ENCODE measurements around the gene TRAPPC10. TPM values are rescaled to one million over a fixed set of nuclear protein-coding genes. Genes with fewer than 3 reads are reported as not detected.

Gene TRAPPC10
- total RNA-seq, 2 donors from 2014 or later = 46.6 to 50.2 TPM

- no peak overlapping the region for H3K9ac ChIP-seq (ENCODE audit: low read depth in 2 of 2, low read length in 2 of 2)
These were observed 39.1 kb upstream of the TRAPPC10 start for GRCh38 chr21:43972850-43973633.

GRCh38 chr21:43973634-43973955 is 38.5 kb upstream of the TRAPPC10 start:
- H3K27me3 ChIP-seq = no peaks in the 10 kb centered on the region
- TF ChIP-seq CTCF (IDR thresholded peaks at IDR 0.05) = no peak
- H3K4me1 ChIP-seq = no peaks in the 10 kb centered on the region
- H3K9me3 ChIP-seq = no peaks in the 10 kb centered on the region
- peaks cover 10% of the 10 kb centered on the region for H3K36me3 ChIP-seq
- H3K9ac ChIP-seq (ENCODE audit: low read depth in 2 of 2, low read length in 2 of 2) = no peak overlapping the region
- no peak overlapping the region for H3K27ac ChIP-seq
- H3K4me3 ChIP-seq = no peak overlapping the region
- DNase-seq = no peak
- intact Hi-C loops (cut with DNase I) = no loop called here

More at GRCh38 chr21:43972850-43973633, 39.1 kb upstream of the TRAPPC10 start:
- TF ChIP-seq CTCF (IDR thresholded peaks at IDR 0.05) = no peak
- Histone ChIP-seq H3K27me3 (no peaks in the 10 kb centered on the region), H3K4me3 (no peak overlapping the region), H3K27ac (no peak overlapping the region), H3K9me3 (no peaks in the 10 kb centered on the region), H3K4me1 (no peaks in the 10 kb centered on the region), H3K36me3 (peaks cover 10% of the 10 kb centered on the region)
- no peak for DNase-seq
- intact Hi-C loops (cut with DNase I) = no loop called here

GRCh38 chr21:43974791-43975468 is 37.2 kb upstream of the TRAPPC10 start:
- H3K9me3 ChIP-seq = no peaks in the 10 kb centered on the region
- no peak overlapping the region for H3K4me3 ChIP-seq
- intact Hi-C loops (cut with DNase I) = loop anchor here (1.0 kb wide), 1 partner anchor 165 kb away; no protein-coding TSS in a partner anchor
- DNase-seq = no peak
- H3K36me3 ChIP-seq = peaks cover 10% of the 10 kb centered on the region
- H3K27me3 ChIP-seq = no peaks in the 10 kb centered on the region
- H3K9ac ChIP-seq (ENCODE audit: low read depth in 2 of 2, low read length in 2 of 2) = no peak overlapping the region
- no peak overlapping the region for H3K27ac ChIP-seq
- TF ChIP-seq CTCF (IDR thresholded peaks at IDR 0.05) = no peak
- H3K4me1 ChIP-seq = no peaks in the 10 kb centered on the region

- peak; percentile 85 for DNase-seq
- Histone ChIP-seq H3K27me3 (no peaks in the 10 kb centered on the region), H3K27ac (no peak overlapping the region), H3K9ac (ENCODE audit: low read depth in 2 of 2, low read length in 2 of 2) (no peak overlapping the region), H3K4me1 (no peaks in the 10 kb centered on the region), H3K36me3 (peaks cover 7% of the 10 kb centered on the region), H3K9me3 (no peaks in the 10 kb centered on the region), H3K4me3 (no peak overlapping the region)
- intact Hi-C loops (cut with DNase I) = loop anchor here (1.0 kb wide), 1 partner anchor 165 kb away; no protein-coding TSS in a partner anchor
- TF ChIP-seq CTCF (IDR thresholded peaks at IDR 0.05) = peak; percentile 94
These were observed 36.5 kb upstream of the TRAPPC10 start for GRCh38 chr21:43975469-43976098.

- Histone ChIP-seq H3K36me3 (no peaks in the 10 kb centered on the region), H3K27ac (no peak overlapping the region), H3K4me3 (no peak overlapping the region), H3K9ac (ENCODE audit: low read depth in 2 of 2, low read length in 2 of 2) (no peak overlapping the region), H3K27me3 (no peaks in the 10 kb centered on the region), H3K9me3 (no peaks in the 10 kb centered on the region), H3K4me1 (no peaks in the 10 kb centered on the region)
- intact Hi-C loops (cut with DNase I) = no loop called here
- DNase-seq = no peak
- no peak for TF ChIP-seq CTCF (IDR thresholded peaks at IDR 0.05)
These were observed 35.4 kb upstream of the TRAPPC10 start for GRCh38 chr21:43976661-43977060.
